GM21447 (cell line): ENCODE measurements around the gene NLGN2.
A peak's percentile ranks its signal among the peaks of the same experiment; 100 is the strongest.

Source experiments
- ATAC-seq: cut with Tn5 transposase; IDR thresholded peaks from one replicate; pipeline ENCODE4 v1.9.1; 2021; ENCODE audit not compliant: unreplicated experiment

NLGN2 gene

GRCh38 chr17:7391307-7391706 lies 16.3 kb upstream of the NLGN2 start:
- ATAC-seq: no peak

- no peak for ATAC-seq
These were observed 14.7 kb upstream of the NLGN2 start for GRCh38 chr17:7392696-7393612.

- peak; percentile 43 for ATAC-seq
These were observed 13.8 kb upstream of the NLGN2 start for GRCh38 chr17:7393613-7394451.

GRCh38 chr17:7394452-7395191 lies 13.0 kb upstream of the NLGN2 start, which contains the start of gene PLSCR3:
Gene PLSCR3, minus strand, starts transcription at chr17:7394525. Its CDS starts 415 bp downstream, at chr17:7394110.
- ATAC-seq: peak; percentile 76

- ATAC-seq: no peak
These were observed 11.5 kb upstream of the NLGN2 start for GRCh38 chr17:7396147-7396546.

GRCh38 chr17:7398612-7399011 lies 9.0 kb upstream of the NLGN2 start:
- ATAC-seq: no peak

GRCh38 chr17:7403043-7403726 lies 4.5 kb upstream of the NLGN2 start:
- ATAC-seq: no peak

GRCh38 chr17:7403727-7403976 lies 4.0 kb upstream of the NLGN2 start:
- no peak for ATAC-seq

GRCh38 chr17:7403977-7404736 lies 3.5 kb upstream of the NLGN2 start, which contains the start of gene TMEM256:
Gene TMEM256, minus strand, starts transcription at chr17:7404097. Its CDS starts 13 bp downstream, at chr17:7404084.
- ATAC-seq: peak; percentile 94

GRCh38 chr17:7404737-7405349 lies 2.8 kb upstream of the NLGN2 start:
- ATAC-seq: no peak

- no peak for ATAC-seq
These were observed 2.1 kb upstream of the NLGN2 start for GRCh38 chr17:7405350-7406234.

- ATAC-seq: no peak
These were observed 1.3 kb upstream of the NLGN2 start for GRCh38 chr17:7406235-7406825.

- ATAC-seq: no peak
These were observed 563 bp upstream of the NLGN2 start for GRCh38 chr17:7407082-7407481.

- ATAC-seq: no peak
These were observed 645 bp downstream of the NLGN2 start for GRCh38 chr17:7408252-7408727.

GRCh38 chr17:7408863-7409262 lies 1.2 kb downstream of the NLGN2 start:
- no peak for ATAC-seq

- ATAC-seq: no peak
These were observed 2.1 kb downstream of the NLGN2 start for GRCh38 chr17:7409716-7410115.

GRCh38 chr17:7410634-7411426 lies 3.2 kb downstream of the NLGN2 start:
- ATAC-seq: no peak
